ENCODE data around the gene KTI12.

- TF ChIP-seq CTCF (IDR thresholded peaks at IDR 0.05) (no peak), EP300 (IDR thresholded peaks at IDR 0.05) (no peak)
Measured at GRCh38 chr1:52032785-52033131, 852 bp downstream of the KTI12 start.

All from ovary (tissue), 3 donors.